OCI-LY7 (cell line): Measurements from ENCODE around the gene CDH23. TPM values are rescaled to one million over a fixed set of nuclear protein-coding genes. Genes with fewer than 3 reads are reported as not detected.

ENCODE experiments used
- BruUV-seq: library from RNA; stranded (reverse); fragments of 400-500 nt; replicated peaks from 2 replicates; lab custom pipeline; 2021; lab: Mats Ljungman, UMichigan
- CTCF ChIA-PET: fragments of 300-600 bp; sonication (Branson Sonifier 250); formaldehyde crosslinking; loops from one replicate; lab custom pipeline; 2022; ENCODE audit warnings: antibody characterized with exemption; ENCODE audit not compliant: unreplicated experiment; lab: Charles Lee
- POLR2A ChIA-PET: fragments of 300-600 bp; sonication (Branson Sonifier 250); formaldehyde crosslinking; loops from one replicate; lab custom pipeline; 2022; ENCODE audit warnings: antibody characterized with exemption; lab: Charles Lee
- DNase-seq: peaks from one replicate; pipeline ENCODE4 v3.0.0-alpha.2; 2015; ENCODE audit warnings: low spot score
- H2AFZ ChIP-seq: fragments of 200-600 bp; sonication (generic), shearing (Covaris generic); 2 replicates; pipeline ENCODE4 v1.6.1; 2014; ENCODE audit warnings: mild to moderate bottlenecking, antibody characterized with exemption, low read length, moderate library complexity
- H3K27ac ChIP-seq: fragments of 200-600 bp; sonication (generic); 2 replicates; pipeline ENCODE4 v1.5.1; 2014; ENCODE audit warnings: mixed run types, low read depth, mild to moderate bottlenecking, moderate library complexity, low read length, inconsistent platforms; ENCODE audit not compliant: poor library complexity, severe bottlenecking
- H3K36me3 ChIP-seq: fragments of 200-600 bp; sonication (generic); 2 replicates; pipeline ENCODE4 v1.6.1; 2014; ENCODE audit warnings: mild to moderate bottlenecking, antibody characterized with exemption, low read length, moderate library complexity, mixed read lengths; ENCODE audit not compliant: insufficient read depth
- H3K4me1 ChIP-seq: fragments of 200-600 bp; sonication (generic); 2 replicates; pipeline ENCODE4 v1.5.1; 2014; ENCODE audit warnings: mild to moderate bottlenecking, low read length; ENCODE audit not compliant: insufficient read depth, poor library complexity, severe bottlenecking
- H3K4me2 ChIP-seq: fragments of 200-600 bp; sonication (generic); 2 replicates; pipeline ENCODE4 v1.6.1; 2014; ENCODE audit warnings: mild to moderate bottlenecking, low read length
- H3K4me3 ChIP-seq: fragments of 200-600 bp; sonication (generic); 2 replicates; pipeline ENCODE4 v1.5.1; 2014; ENCODE audit warnings: mild to moderate bottlenecking, low read depth, low read length; ENCODE audit not compliant: poor library complexity, severe bottlenecking
- H3K79me2 ChIP-seq: fragments of 200-600 bp; sonication (generic); 2 replicates; pipeline ENCODE4 v1.6.1; 2016; ENCODE audit warnings: low read depth, mild to moderate bottlenecking, low read length, moderate library complexity, mixed read lengths; ENCODE audit not compliant: insufficient read depth
- H3K9me2 ChIP-seq: fragments of 200-600 bp; sonication (generic); 2 replicates; pipeline ENCODE4 v1.6.1; 2016; ENCODE audit warnings: mild to moderate bottlenecking, low read length, mixed read lengths; ENCODE audit not compliant: insufficient read depth
- H3K9me3 ChIP-seq: fragments of 200-600 bp; sonication (generic); 2 replicates; pipeline ENCODE4 v1.6.1; 2014; ENCODE audit warnings: mild to moderate bottlenecking, mixed run types, low read length, mixed read lengths
- H4K20me1 ChIP-seq: fragments of 200-600 bp; sonication (generic); 2 replicates; pipeline ENCODE4 v1.6.1; 2014; ENCODE audit warnings: mild to moderate bottlenecking, antibody characterized with exemption, low read length, moderate library complexity, mixed read lengths; ENCODE audit not compliant: insufficient read depth
- EZH2phosphoT487 ChIP-seq: fragments of 200-600 bp; sonication (generic); IDR thresholded peaks from 2 replicates; pipeline ENCODE4 v1.6.1; 2018; ENCODE audit warnings: low read depth, borderline replicate concordance, mild to moderate bottlenecking, mixed run types, antibody characterized with exemption, low read length, moderate library complexity, mixed read lengths
- intact Hi-C: fragments of 100-400 bp; cut with micrococcal nuclease; formaldehyde crosslinking; loops from one replicate; pipeline ENCODE4 v1.10.0; 2022; ENCODE audit not compliant: unreplicated experiment
- total RNA-seq, 2 experiments: library from RNA; depleted of rRNA in 1 of 2; stranded (reverse); fragments of >200 nt in 1 of 2; shearing (Covaris generic) in 1 of 2; gene quantifications; 2 replicates each; pipeline ENCODE4 v1.2.3, GENCODE V29; 2014 to 2022
- TF ChIP-seq, protein P1 (sequence below): fragments of 200-600 bp; sonication (generic); conservative IDR thresholded peaks from 2 replicates; pipeline ENCODE4 v1.5.1; 2014; ENCODE audit warnings: mild to moderate bottlenecking, antibody characterized with exemption, low read length, moderate library complexity, mixed read lengths

The CDH23 gene
- total RNA-seq, 2 experiments from 2014 or later, result 0.92 to 9.9 TPM

DNA sequence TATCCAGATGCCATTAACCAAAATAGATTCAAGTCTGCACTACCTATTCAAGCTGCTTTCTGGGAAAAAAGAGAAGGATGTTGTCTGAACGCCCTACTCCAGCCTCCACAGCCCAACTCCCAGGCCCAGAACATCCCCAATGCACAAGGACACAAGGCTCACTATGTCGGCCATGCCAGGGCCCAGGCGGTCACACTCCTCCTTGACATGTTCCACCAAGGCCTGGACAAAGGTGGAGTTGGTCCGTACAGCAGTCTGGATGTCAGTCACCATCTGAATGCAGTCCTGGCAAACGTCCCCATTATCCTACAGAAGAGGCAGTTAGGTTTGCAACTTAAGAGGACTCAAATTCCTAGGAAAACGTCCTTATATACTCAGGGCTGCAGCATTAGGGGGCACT lies 431.1 kb downstream of the CDH23 start:
- Histone ChIP-seq H3K9me3 (no peaks in the 10 kb centered on the region), H3K4me3 (no peak overlapping the region), H3K9me2 (no peaks in the 10 kb centered on the region), H3K79me2 (peaks cover 5% of the 10 kb centered on the region; the same call in 1 of the 2 replicates), H4K20me1 (no peaks in the 10 kb centered on the region), H2AFZ (no peak overlapping the region), H3K36me3 (peaks cover 95% of the 10 kb centered on the region), H3K4me1 (peaks cover 5% of the 10 kb centered on the region), H3K27ac (no peak overlapping the region), H3K4me2 (no peak overlapping the region)
- CTCF ChIA-PET, result no interaction called here
- intact Hi-C loops, result no loop called here
- BruUV-seq, result no TSS peak
- no peak for TF ChIP-seq EZH2phosphoT487
- TF ChIP-seq, protein P1, sequence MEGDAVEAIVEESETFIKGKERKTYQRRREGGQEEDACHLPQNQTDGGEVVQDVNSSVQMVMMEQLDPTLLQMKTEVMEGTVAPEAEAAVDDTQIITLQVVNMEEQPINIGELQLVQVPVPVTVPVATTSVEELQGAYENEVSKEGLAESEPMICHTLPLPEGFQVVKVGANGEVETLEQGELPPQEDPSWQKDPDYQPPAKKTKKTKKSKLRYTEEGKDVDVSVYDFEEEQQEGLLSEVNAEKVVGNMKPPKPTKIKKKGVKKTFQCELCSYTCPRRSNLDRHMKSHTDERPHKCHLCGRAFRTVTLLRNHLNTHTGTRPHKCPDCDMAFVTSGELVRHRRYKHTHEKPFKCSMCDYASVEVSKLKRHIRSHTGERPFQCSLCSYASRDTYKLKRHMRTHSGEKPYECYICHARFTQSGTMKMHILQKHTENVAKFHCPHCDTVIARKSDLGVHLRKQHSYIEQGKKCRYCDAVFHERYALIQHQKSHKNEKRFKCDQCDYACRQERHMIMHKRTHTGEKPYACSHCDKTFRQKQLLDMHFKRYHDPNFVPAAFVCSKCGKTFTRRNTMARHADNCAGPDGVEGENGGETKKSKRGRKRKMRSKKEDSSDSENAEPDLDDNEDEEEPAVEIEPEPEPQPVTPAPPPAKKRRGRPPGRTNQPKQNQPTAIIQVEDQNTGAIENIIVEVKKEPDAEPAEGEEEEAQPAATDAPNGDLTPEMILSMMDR, result no peak
- no peak for DNase-seq
- POLR2A ChIA-PET, result interaction anchor here (0.6 kb wide), 1 partner anchor 10 kb away, joined by 3 read pairs; no protein-coding TSS in a partner anchor

DNA sequence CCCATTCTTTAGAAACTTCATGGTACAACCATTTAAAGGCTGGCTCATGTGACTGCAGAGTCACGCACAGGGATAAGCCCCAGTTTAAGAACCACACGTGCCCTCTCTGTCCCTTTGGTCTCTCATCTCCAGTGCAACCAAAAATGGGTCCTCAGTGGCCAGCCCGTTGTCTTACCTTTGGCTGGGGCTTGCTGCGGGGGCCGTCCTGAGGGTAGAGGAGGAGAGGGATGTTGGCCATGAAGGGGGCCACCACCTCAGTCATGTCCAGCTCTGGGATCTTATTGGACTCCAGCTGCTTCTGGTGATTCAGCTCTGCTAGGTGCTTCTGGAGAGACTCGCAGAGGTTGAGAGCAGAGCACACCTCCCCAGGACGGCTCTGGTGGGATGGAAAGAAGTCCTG lies 432.0 kb downstream of the CDH23 start:
- Histone ChIP-seq H3K9me3 (no peaks in the 10 kb centered on the region), H3K9me2 (no peaks in the 10 kb centered on the region), H3K4me1 (peaks cover 14% of the 10 kb centered on the region), H3K79me2 (peaks cover 12% of the 10 kb centered on the region; the same call in 1 of the 2 replicates), H3K27ac (no peak overlapping the region), H3K36me3 (peaks cover 94% of the 10 kb centered on the region), H3K4me2 (no peak overlapping the region), H3K4me3 (no peak overlapping the region), H4K20me1 (no peaks in the 10 kb centered on the region), H2AFZ (no peak overlapping the region)
- CTCF ChIA-PET, result no interaction called here
- POLR2A ChIA-PET, result no interaction called here
- no peak for DNase-seq
- BruUV-seq, result no TSS peak
- no peak for TF ChIP-seq EZH2phosphoT487
- TF ChIP-seq, protein P1, result no peak
- intact Hi-C loops, result no loop called here

DNA sequence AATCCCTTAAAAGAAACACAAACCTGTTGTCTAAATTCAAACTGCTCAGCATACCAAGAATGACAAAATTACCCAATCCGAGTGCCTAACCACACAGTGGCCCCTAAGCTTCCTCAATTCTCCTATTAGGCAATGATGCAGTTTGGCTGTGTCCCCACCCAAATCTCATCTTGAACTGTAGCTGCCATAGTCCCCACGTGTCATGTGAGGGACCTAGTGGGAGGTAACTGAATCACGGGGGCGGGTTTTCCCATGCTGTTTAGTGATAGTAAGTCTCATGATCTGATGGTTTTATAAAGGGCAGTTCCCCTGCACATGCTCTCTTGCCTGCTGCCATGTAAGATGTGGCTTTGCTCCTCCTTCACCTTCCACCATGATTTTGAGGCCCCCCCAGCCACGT lies 432.5 kb downstream of the CDH23 start:
- Histone ChIP-seq H4K20me1 (no peaks in the 10 kb centered on the region), H3K79me2 (peaks cover 16% of the 10 kb centered on the region; the same call in 1 of the 2 replicates), H3K4me2 (no peak overlapping the region), H2AFZ (no peak overlapping the region), H3K27ac (no peak overlapping the region), H3K4me1 (peaks cover 19% of the 10 kb centered on the region), H3K9me3 (no peaks in the 10 kb centered on the region), H3K4me3 (no peak overlapping the region), H3K9me2 (no peaks in the 10 kb centered on the region), H3K36me3 (peaks cover 94% of the 10 kb centered on the region)
- no peak for DNase-seq
- no TSS peak for BruUV-seq
- intact Hi-C loops, result no loop called here
- POLR2A ChIA-PET, result no interaction called here
- TF ChIP-seq, protein P1, result no peak
- TF ChIP-seq EZH2phosphoT487, result no peak
- CTCF ChIA-PET, result no interaction called here
